Measurements from ENCODE around the gene NPRL2.
A peak's percentile ranks its signal among the peaks of the same experiment; 100 is the strongest.

Gene NPRL2

DNA sequence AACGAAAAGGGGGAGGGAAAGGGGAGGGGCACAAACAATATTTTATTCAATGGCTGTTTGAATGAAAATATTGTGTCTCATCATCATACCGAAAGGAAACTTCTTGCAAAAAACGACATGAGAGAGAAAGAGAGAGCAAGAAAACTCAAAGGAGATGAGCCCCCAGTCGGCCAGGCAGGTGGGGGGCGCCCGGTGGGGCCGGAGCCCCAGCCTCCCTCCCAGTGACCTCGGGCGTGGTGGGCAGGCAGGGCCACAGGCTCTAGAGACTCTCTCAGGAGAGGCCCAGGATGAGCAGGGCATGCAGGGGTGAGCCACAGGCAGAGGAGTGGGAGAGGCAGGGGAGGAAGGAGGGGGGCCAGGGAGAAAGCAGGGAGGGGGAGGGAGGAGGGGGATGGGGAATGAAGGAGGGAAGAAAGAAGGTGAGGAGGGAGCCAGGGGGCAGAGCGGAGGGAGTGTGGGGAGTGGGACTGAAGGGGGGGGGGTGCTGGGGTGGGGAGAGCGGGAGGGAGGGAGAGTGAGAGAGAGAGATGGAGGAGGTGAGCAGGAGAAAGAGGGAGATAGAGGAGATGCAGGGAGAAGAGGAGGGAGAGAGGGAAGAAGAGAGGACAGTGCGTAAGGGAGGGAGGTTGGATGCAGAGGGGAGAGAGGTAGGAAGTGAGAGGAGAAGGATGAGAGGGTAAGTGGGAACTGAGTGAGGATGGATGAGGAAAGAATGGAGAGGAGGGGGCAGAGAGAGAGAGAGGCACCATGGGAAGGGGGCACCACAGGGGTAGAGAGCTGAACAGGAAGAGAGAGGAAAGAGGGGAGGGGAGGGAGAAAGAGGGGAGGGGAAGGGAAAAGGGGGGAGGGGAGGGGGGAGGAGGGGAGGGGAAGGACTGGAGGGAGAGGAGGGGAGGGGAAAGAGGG, 22.8 kb upstream of the NPRL2 start:
- DNase-seq, result no peak

GRCh38 chr3:50372349-50372748, 21.8 kb upstream of the NPRL2 start:
- DNase-seq, result no peak

GRCh38 chr3:50371133-50371685, 20.6 kb upstream of the NPRL2 start:
- DNase-seq, result no peak

GRCh38 chr3:50370594-50370993, 20.0 kb upstream of the NPRL2 start:
- no peak for DNase-seq

- no peak for DNase-seq
These were observed 18.6 kb upstream of the NPRL2 start for GRCh38 chr3:50369012-50369670.

- no peak for DNase-seq
These were observed 15.3 kb upstream of the NPRL2 start for GRCh38 chr3:50365842-50366220.

DNA sequence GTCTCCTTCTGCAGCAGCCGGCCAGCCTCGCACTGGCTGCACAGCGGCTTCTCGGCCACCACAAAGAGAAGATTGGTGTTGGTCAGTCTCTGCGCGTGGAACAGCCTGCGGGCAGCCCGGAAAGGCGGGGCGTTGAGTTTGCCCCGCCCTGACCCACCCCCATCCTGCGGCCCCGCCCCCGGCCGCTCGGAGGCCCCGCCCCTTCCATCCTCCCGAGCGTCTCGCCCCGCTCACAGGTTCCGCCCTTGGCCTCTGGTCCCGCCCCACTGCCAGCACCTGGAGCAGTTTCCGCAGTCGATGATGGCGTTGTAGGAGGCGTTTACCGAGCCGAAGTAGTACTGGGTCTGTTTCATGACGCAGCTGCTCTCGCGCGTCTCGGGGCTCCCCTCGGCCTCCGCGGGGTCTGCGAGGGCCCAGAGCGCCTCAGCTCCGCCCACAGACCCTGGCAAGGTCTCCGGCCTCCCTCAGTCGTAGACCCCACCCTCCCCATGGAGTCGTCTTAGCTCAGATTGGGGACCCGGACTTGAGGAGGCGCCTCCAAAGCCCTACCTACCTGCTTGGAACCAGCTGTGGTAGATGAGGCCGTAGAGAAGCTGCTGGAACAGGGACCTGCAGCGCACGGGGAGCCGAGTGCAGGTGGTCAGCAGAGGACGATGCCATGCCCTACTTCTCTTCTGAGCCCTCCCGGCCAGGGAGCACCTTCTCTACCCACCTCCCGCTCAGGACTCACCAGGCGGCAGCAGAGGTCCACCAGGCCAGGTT, 14.7 kb upstream of the NPRL2 start:
- peak; percentile 52 for DNase-seq

DNA sequence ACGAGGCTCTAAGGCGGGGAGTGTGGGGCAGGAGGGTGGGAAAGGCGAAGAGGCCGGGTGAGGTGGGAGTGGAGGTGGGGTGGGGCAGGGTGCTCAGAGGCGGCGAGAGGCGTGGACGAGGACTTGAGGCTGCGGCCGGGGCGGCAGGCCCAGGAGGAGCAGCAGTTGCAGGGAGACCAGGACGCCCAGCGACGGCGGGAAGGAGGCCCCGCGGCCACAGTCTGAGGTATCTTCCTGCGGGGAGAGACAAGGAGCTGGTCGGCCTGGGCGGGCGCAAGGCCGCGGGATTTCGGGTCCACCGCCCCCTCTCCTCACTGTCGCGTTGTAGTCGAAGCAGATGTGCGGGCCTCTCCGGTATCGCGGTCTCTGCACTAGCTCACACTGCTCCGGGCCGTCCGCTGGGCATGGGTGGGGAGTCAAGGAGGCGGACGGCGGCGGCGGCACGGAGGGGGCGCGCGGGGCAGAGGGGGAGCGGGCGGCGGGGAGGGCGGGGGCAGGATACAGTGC, 14.1 kb upstream of the NPRL2 start:
- no peak for DNase-seq

DNA sequence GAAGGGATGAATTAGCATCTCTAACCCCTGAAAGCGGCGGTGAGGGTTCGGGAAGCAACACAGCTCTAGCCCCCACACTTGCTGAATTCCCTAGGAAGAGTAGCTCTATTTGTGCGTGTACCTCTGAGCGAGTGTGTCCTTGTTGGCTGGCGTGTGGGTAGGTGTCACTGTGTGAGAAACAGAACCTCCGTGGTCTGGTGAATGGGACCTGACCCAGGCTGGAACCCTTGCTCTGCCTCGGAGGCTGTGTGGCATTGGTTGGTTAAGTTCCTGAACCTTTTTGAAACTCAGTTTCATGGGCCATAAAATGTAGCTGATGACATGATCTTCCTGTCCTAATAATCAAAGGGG, 9.2 kb upstream of the NPRL2 start:
- DNase-seq, result no peak

GRCh38 chr3:50358911-50359759, 8.6 kb upstream of the NPRL2 start, which contains the start of gene TMEM115:
Gene TMEM115 (minus strand): TSS chr3:50359521. CDS start chr3:50359063, 458 bp downstream.
- peak; percentile 87 for DNase-seq

DNA sequence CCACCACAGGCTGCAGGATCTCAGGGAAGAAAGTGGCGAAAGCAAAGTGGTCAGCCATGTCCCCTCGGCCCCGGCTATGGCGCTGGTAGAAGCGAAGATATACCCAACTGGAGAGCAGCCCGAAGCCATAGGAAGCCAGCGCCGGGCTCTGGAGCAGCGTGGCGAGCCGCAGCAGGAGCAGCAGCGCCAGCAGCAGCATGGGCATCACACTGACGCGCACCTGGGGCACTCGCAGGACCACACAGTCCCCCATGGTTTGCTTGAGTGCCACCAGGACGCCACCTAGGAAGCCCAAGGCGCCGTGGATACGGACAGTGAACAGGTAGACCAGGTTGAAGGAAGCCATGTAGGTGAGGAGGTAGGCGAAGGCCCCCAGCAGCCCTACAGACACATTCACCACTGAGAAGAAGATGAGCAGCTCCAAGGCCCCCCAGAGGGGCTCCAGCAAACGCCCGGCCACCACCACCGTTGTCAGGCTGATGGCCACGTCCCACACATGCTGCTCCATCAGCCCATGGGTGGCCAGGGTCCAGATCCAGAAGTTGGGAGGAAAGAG, 7.9 kb upstream of the NPRL2 start:
- DNase-seq, result no peak

GRCh38 chr3:50357481-50357880, 6.9 kb upstream of the NPRL2 start:
- no peak for DNase-seq

GRCh38 chr3:50356553-50356952, 6.0 kb upstream of the NPRL2 start:
- DNase-seq, result no peak

DNA sequence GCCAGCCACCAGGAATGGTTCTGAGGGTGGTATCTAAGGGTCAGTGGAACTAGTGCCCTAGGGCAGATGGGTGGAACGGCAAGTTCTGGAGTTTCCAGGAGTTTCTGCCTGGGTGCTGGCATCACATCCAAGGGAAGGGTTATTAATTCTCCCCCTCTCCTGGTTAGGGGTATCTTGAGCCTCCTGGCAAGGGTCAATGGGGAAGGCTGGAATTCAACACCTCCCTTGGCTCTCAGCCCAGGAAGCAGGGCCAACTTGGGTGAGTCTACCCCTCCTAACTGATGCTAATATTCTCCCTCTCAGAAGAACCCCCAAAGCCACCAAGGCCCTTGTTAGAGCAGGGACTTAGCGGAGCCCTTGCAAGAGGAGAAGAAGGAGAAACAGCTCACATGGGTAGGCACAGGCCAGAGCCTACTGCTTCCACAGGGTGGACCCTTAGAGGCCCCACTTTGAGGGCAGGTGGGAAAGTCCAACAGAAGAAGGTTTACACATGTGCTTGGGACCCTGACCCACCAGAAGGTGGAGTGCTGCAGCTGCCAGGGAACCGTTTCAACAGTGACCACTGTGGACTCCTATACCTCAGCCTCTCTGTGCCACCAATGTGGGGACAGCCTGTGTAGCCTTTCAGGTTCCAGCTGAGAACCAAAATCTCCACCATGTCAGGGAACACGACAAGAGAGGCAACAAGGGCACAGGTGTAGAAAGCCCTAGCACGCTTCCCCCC, 5.4 kb upstream of the NPRL2 start:
- DNase-seq, result no peak

DNA sequence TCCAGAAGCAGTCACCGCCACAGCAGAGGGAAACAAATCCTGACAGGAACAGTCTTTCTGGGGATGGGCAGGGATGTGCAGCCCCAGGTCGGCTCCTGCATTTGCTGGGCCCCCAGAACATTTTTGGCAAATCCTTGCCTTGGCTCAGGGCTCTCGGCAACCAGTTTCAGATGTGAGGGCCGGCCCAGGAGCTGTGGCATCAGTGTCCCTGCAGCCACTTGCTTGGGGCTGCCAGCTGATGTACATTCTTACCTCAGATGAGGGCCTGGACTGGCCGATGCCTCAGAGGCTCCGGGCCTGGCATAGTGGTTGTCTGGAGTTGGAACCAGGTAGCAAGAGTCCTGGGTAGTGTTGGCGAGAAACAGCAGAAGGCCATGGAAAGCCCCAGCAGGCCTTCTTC, 4.3 kb upstream of the NPRL2 start:
- no peak for DNase-seq

- no peak for DNase-seq
These were observed 3.7 kb upstream of the NPRL2 start for GRCh38 chr3:50354186-50354764.

DNA sequence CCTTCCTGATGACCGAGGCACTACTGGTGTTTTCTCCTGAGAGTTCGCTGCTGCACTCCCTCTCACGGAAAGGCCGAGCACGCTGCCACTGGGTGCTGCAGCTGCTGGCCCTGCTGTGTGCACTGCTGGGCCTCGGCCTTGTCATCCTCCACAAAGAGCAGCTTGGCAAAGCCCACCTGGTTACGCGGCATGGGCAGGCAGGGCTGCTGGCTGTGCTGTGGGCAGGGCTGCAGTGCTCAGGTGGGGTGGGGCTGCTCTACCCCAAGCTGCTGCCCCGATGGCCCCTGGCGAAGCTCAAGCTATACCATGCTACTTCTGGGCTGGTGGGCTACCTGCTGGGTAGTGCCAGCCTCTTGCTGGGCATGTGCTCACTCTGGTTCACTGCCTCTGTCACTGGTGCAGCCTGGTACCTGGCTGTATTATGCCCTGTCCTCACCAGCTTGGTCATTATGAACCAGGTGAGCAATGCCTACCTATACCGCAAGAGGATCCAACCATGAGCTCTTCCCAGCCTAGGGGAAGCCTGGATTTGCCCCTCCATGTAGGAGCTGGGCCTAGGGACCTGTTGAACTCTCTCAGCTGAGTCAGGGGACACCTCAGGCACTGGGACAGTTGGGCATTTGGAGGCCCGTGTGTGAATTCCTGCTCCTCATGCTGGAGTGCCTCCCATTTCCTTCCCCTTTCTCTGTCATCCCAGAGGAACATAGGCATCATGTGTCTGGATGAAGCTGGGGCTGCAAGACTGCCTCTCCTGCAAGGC, 2.9 kb upstream of the NPRL2 start:
- no peak for DNase-seq

- no peak for DNase-seq
These were observed 2.2 kb upstream of the NPRL2 start for GRCh38 chr3:50352781-50353180.

DNA sequence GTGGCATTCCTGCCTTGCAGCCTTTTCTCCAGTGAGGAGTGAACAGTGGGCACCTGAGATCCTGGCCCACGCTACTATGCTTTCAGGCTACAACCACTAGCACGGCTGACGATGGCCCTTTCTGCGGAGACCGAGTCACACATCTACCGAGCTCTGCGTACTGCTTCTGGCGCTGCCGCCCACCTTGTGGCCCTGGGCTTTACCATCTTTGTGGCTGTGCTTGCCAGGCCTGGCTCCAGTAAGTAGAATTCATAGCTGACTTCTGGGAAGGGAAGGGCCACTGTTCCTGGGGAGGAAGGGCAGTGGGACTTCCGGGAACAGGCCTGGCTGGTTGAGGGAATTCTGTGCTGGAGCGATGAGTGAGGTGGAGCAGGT, 735 bp upstream of the NPRL2 start:
- DNase-seq, result no peak

DNA sequence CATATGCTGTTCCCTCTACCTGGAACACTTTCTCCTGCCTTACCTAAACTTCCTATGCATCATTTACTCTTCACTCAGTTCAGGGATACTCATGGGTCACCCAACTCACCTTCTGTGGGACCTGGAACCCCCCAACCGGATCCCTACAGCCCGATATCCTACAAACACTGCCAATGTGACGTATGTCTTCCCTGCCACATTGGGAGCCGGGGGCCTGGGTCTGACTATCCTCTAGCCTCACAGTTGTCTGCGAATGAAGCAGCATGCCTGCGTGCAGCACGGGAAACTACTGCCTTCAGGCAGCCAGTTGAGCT, 405 bp downstream of the NPRL2 start:
- DNase-seq, result no peak

All from NCI-H1105 (cell line).